HK-2 (cell line): ENCODE results near the gene CAMTA1.

Experiments used
- DNase-seq: peaks from one replicate; pipeline ENCODE4 v3.0.0-alpha.2; 2018; ENCODE audit not compliant: unreplicated experiment

CAMTA1 gene

DNA sequence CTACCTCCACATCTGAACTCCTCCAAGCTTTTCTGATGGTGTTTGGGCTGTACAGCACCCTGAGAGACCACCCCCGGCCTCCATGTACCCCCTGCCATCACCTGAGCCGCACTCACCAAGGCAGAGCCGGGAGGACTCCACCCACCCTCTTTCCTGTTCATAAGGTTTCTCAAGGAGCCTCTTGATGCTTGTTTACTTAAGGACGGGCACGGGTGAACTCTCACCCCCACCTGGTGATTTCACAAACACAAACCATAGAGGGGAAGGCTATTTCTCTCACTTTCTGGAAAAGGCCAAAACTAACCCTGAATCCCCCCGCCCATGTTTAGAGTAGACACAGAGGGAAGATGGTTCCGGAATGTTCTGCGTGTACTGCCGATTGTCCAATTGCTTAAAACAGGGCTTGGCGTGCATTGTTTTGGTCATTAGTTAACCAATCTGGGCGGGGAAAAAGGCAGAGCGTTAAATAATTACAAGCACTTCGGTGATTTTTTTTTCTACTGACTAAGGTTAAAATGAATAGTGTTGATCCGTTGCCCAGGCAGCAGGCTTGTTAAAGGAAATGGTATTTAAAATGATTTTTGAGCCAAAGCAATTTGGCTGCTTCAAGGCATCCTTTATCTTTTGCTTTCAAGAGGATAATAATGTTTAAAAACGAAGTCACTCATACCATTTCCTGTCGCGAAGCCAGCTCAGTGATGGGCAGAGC is 706.0 kb downstream of the CAMTA1 start:
- no peak for DNase-seq

- DNase-seq = no peak
Measured at GRCh38 chr1:7491818-7492173, 706.5 kb downstream of the CAMTA1 start.

GRCh38 chr1:7493711-7494454 is 708.6 kb downstream of the CAMTA1 start:
- no peak for DNase-seq

- no peak for DNase-seq
Measured at GRCh38 chr1:7495962-7496361, 710.7 kb downstream of the CAMTA1 start.

- no peak for DNase-seq
Measured at GRCh38 chr1:7497107-7497637, 711.9 kb downstream of the CAMTA1 start.

- no peak for DNase-seq
Measured at GRCh38 chr1:7500381-7501083, 715.3 kb downstream of the CAMTA1 start.

- DNase-seq = no peak
Measured at GRCh38 chr1:7501084-7501491, 715.8 kb downstream of the CAMTA1 start.

GRCh38 chr1:7501723-7502603 is 716.7 kb downstream of the CAMTA1 start:
- no peak for DNase-seq

- no peak for DNase-seq
Measured at GRCh38 chr1:7503691-7504437, 718.6 kb downstream of the CAMTA1 start.

GRCh38 chr1:7504438-7504720 is 719.1 kb downstream of the CAMTA1 start:
- no peak for DNase-seq

DNA sequence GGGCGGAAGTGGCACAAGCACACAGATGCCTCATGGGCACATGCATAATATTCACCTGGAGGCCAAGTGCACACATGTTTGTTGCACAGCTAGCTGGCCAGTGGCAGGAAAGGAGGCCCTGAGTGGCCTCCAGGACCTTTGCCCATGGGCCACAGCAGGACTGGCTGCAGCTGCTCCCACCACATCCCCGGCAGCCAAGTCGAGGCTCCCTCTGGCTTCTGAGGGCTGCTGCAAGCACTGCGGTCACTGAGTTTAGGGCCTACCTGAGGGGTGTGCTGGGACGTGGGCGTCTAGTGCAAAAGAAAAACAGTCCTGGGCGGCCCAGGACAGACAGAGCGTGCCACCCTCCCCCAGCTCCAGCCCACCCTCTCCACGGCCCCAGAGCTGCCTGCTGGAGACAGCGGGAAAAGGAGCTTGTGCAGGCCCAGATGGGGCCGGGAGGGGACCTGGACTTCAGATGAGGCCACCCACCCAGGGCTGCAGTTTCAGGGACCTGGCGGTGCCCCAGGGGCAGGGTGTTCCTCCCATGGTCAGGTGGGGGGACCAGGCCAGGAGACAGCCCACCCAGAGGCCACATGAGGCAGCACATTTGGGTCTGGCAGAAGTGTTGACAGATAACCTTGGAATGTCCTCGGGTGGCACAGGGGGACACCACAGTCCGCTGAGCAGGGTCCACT is 720.0 kb downstream of the CAMTA1 start:
- DNase-seq = no peak

GRCh38 chr1:7505771-7506453 is 720.7 kb downstream of the CAMTA1 start:
- DNase-seq = no peak

DNA sequence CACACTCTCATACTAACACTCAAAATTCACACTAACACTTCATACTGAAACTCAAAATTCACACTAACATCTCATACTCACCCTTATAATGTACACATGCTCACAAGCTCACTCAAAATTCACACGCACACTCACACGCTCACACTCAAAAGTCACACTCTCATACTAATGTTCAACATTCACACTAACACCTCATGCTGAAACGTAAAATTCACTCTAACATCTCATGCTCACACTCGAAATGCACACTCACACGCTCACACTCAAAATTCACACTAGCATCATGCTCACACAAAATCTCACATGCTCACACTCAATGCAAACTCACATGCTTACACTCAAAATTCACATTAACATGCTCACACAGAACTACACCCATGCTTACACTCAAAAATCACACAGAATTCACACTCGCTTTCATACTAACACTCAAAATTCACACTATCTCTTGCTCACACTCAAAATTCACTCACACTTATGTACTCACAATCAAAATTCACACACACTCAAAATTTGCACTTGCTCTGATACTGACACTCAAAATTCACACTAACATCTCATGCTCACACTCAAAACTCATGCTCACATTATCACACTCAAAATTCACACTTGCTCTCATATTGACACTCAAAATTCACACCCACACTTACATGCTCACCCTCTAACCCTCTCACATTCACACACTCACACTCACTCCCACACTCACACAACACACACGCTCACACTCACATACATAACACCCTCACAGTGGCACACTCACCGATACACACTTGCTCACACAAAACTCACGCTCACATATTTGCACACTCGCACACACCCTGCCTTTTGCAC is 721.4 kb downstream of the CAMTA1 start:
- DNase-seq = no peak

DNA sequence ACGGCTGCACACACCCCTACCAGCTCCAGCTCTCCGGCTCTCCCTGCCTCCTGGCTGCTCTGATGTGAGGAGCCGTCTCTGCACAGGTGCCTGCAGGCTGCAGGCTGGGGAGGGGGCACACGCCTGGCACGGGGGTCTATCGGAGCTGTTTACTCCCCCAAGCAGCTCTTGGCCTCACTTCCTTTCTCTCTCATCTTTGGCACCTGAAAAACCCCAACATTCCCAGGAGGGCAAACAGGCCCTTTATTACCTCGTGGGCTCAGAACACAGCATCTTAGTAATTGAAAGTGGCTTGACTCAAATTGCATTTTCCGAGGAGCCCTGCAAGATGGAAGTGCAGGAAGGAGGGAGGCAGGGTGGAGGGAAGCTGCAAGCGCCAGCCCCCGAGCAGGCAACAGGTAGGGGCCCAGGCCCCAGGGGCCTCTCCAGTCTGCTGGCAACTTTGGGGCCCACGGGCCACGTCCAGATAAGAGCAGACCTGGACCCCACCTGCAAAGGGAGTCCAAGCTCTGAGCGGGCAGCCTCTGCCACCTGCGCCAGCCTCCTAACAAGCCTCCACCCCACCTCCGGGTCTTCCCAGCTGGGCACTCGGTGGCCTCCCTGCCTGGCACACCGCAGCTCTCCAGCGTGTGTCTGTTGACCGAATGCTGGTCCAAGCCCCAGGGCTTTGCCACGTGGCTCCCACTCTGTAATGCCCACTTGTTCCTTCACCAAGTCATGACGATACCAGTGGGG is 722.2 kb downstream of the CAMTA1 start:
- DNase-seq = no peak

DNA sequence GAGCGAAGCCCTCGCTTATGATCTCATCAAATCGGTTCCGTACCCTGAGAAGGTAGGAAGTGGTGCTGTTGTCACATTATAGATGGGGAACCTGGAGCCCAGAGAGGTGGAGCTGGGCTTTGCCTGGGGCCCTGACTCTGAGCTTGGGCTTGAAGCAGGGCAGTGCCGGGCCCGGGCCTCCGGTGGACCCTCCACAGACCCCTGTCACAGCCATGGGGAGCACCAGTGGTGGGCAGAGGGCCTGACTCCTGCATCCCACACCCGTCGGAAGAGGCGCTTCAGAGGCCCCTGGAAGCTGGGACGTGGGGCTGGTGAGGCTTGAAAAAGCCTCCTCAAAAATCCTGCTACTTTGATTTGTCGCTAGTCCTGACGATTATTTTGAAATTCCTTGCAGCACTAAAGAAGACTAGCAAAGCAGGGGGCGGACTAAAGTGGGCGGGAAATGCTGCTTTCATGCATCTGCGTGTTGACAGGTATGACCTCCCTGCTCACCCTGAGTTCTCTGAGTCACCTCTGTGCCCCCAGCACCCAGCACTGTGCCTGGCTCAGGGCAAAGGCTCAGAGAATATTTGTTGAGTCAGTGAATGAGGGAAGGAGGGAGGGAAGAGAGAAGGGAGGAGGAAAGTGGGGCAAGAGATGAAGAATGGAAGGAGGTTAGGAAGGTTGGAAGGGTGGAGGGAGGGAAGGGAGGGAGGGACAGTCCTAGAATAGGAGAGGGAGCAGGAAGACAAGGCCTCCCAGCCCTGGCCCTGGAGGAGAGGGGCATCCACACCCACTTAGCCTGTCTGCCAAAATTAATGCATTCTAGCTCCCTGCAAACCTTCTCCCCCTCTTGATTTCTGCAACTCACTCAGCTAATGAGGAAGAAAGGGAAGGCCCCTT is 723.0 kb downstream of the CAMTA1 start:
- DNase-seq = no peak

- no peak for DNase-seq
Measured at GRCh38 chr1:7508934-7509519, 723.8 kb downstream of the CAMTA1 start.

DNA sequence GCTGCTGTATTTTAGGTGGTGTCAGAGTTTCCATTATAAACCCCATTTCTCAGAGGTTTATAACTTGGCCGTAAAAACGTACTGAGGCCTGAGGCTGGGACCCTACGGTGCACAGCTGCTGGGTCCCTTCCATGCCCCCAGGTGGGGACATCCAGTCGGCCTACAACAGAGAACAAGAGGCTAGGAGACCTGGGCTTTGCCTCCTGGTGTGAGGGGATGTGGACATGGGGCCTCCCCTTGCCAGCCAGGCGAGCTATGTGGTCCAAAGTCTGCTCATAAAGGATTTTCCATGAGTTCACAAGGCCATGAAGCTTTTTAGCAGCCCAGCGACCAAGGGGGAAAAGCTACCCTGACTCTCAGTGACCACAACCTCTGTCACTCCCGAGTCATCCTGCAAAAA is 724.3 kb downstream of the CAMTA1 start:
- no peak for DNase-seq
